Adipocyte (in vitro differentiated cells): Measurements from ENCODE around the gene CHD5.

Experiments
- DNase-seq: peaks from one replicate; pipeline ENCODE4 v3.0.0-alpha.2; 2015; ENCODE audit warnings: low read depth
- H3K27me3 ChIP-seq: replicated peaks from 2 replicates; pipeline ENCODE4 v1.7.0; 2013; ENCODE audit warnings: mild to moderate bottlenecking, low read length, moderate library complexity; ENCODE audit not compliant: control insufficient read depth, insufficient read depth
- H3K36me3 ChIP-seq: 2 replicates; pipeline ENCODE4 v1.7.0; 2013; ENCODE audit warnings: low read length, mild to moderate bottlenecking, moderate library complexity; ENCODE audit not compliant: control insufficient read depth, insufficient read depth, severe bottlenecking
- H3K4me1 ChIP-seq: 2 replicates; pipeline ENCODE4 v1.7.0; 2013; ENCODE audit warnings: mild to moderate bottlenecking, low read length, moderate library complexity; ENCODE audit not compliant: control insufficient read depth, insufficient read depth
- H3K4me3 ChIP-seq: 2 replicates; pipeline ENCODE4 v1.7.0; 2013; ENCODE audit warnings: mild to moderate bottlenecking, low read length, moderate library complexity
- H3K9ac ChIP-seq: 2 replicates; pipeline ENCODE4 v1.7.0; 2013; ENCODE audit warnings: mild to moderate bottlenecking, low read length, moderate library complexity
- H3K9me3 ChIP-seq: 2 replicates; pipeline ENCODE4 v1.7.0; 2013; ENCODE audit warnings: mild to moderate bottlenecking, low read length, moderate library complexity; ENCODE audit not compliant: control insufficient read depth

The CHD5 gene

DNA sequence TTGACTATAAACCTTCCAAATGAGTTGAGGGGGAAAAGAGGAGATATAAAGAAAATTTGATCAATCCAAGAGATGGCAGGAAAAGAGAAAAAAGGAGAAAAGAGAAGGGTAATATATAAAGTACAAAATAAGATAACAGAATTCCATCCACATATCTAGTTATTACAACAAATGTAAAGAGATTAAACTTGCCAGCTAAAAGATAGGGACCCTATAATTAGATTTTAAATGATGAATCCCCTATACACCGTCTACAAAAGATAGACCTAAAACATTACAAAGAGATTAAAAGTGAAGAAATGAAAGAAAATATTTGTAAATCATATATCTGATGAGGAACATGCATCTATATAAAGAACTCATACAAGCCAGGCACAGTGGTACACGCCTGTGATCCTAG lies 63.1 kb downstream of the CHD5 start:
- H3K4me3 ChIP-seq: no peak overlapping the region
- H3K9me3 ChIP-seq: peaks cover 17% of the 10 kb centered on the region
- no peaks in the 10 kb centered on the region for H3K36me3 ChIP-seq
- H3K4me1 ChIP-seq: peaks cover 6% of the 10 kb centered on the region
- peaks cover 17% of the 10 kb centered on the region for H3K27me3 ChIP-seq
- no peak overlapping the region for H3K9ac ChIP-seq
- DNase-seq: no peak

DNA sequence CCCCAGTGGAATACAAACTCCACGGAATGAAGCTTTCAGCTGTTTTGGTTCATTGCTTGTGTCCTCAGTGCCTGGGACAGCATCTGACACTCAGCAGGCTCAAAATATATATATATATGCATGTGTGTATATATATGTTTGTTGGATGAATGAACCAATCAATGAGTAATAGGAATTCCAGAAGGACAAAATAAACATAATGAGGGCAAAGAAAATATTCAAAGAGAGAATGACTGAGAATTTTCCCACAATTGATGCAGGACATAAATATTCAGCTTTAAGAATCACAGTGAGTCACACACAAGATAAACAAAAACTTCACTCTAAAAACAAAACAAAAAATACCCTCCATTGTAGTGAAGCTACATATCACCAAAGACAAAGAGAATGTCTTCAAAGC lies 64.0 kb downstream of the CHD5 start:
- peaks cover 6% of the 10 kb centered on the region for H3K4me1 ChIP-seq
- H3K9ac ChIP-seq: no peak overlapping the region
- peaks cover 17% of the 10 kb centered on the region for H3K9me3 ChIP-seq
- H3K27me3 ChIP-seq: peaks cover 24% of the 10 kb centered on the region
- H3K36me3 ChIP-seq: no peaks in the 10 kb centered on the region
- H3K4me3 ChIP-seq: no peak overlapping the region
- DNase-seq: peak; percentile 46

DNA sequence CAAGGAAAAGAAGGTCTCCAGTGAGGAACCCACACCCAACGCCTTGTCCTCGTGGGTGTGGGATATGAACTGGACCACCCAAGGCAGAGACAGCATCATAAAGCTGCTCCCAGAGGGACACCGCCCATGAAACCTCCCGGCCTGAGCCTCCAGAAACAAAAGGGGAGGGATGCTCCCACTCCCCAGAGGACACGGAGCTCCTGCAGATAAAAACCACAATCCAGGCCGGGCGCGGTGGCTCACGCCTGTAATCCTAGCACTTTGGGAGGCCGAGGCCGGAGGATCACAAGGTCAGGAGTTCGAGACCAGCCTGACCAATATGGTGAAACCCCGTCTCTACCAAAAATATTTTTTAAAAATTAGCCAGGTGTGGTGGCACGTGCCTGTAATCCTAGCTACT lies 66.4 kb downstream of the CHD5 start:
- DNase-seq: no peak
- peaks cover 40% of the 10 kb centered on the region for H3K27me3 ChIP-seq
- H3K9me3 ChIP-seq: peaks cover 17% of the 10 kb centered on the region
- no peaks in the 10 kb centered on the region for H3K36me3 ChIP-seq
- no peak overlapping the region for H3K9ac ChIP-seq
- peaks cover 4% of the 10 kb centered on the region for H3K4me1 ChIP-seq
- H3K4me3 ChIP-seq: no peak overlapping the region

DNA sequence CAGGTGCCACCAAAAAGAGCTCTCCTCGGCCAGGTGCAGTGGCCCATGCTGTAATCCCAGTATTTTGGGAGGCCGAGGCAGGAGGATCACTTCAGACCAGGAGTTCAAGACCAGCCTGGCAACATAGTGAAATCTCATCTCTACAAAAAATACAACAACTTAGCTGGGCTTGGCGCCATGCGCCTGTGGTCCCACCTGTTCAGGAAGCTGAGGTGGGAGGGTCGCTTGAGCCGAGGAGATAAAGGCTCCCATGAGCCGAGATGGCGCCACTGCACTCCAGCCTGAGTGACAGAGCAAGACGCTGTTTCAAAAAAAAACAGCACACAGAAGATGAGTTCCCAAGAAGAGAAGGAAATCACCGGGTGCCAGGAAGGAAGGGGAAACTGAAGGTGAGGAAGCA lies 67.0 kb downstream of the CHD5 start:
- DNase-seq: no peak
- H3K9me3 ChIP-seq: peaks cover 17% of the 10 kb centered on the region
- H3K4me1 ChIP-seq: peaks cover under 1% of the 10 kb centered on the region
- no peak overlapping the region for H3K4me3 ChIP-seq
- H3K27me3 ChIP-seq: peaks cover 46% of the 10 kb centered on the region
- H3K9ac ChIP-seq: no peak overlapping the region
- H3K36me3 ChIP-seq: no peaks in the 10 kb centered on the region

DNA sequence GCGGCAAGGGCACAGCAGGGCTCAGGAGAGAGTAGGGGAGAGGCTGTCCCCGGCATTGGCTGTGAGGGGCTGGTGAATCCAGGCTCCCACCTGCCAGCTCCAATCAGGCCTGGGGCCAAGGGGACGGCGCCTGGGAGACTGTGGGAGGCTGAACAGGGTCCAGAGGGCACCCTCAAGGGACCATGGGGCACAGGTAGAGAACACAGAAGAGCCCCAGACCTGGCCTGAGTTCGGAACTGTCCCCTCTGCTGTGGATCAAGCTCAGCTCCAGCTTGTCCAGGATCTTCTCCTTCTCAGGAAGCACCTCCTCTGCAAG lies 67.5 kb downstream of the CHD5 start:
- no peak for DNase-seq
- H3K4me3 ChIP-seq: no peak overlapping the region
- peaks cover 16% of the 10 kb centered on the region for H3K9me3 ChIP-seq
- no peaks in the 10 kb centered on the region for H3K4me1 ChIP-seq
- H3K36me3 ChIP-seq: no peaks in the 10 kb centered on the region
- peaks cover 51% of the 10 kb centered on the region for H3K27me3 ChIP-seq
- H3K9ac ChIP-seq: no peak overlapping the region

DNA sequence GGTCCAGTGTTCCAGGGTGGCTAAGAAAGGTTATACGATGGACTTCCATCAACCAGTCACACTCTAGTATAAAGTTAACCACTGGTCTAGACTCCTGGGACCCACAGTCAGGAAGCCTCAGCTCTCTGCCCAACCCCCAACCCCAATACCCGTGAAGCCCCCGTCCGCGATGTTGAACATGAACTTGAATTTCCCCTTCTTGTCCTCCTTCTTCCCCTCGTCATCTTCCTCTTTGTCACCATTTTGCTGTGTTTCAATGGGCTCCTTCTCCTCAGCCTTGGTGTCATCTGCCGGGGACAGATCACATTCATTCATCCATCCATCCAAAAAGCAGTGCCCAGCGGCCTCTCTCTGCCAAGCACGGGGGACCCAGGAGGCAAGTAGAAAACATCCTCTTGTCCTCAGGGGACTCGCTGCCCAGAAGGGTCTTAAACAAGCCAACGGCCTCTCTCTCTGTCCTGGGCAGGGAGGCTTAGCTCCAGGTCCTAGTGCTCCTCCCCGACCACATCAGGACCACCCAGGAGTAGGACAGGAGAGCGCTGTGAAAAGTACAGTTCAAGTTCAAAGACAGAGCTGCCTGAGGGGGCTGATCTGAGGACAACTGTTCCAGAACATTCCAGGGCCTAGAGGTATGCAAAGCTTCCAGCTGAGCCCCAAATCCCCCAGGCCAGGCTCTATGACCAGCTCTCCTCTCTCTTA lies 68.0 kb downstream of the CHD5 start:
- Histone ChIP-seq H3K27me3 (peaks cover 52% of the 10 kb centered on the region), H3K4me3 (no peak overlapping the region), H3K4me1 (no peaks in the 10 kb centered on the region), H3K36me3 (no peaks in the 10 kb centered on the region), H3K9me3 (peaks cover 10% of the 10 kb centered on the region), H3K9ac (no peak overlapping the region)
- no peak for DNase-seq

DNA sequence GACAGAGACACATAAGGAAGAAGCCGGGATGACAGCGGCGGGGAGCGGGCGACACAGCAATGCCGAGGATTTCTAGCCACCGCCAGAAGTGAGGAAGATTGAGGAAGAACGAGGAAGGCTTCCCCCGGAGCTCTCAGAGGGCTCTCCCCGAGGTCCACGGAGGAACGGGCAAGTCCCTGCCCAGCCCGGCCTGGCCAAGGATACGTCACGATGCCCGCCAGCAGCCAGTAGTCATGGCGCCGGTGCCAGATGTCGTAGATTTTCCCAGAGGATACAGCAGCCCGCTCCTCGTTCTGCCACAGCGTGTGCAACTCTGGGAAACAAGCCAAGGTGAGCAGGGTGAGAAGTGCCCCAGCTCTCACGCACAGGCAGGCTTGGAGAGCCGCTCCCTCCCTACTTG lies 68.5 kb downstream of the CHD5 start:
- Histone ChIP-seq H3K27me3 (peaks cover 52% of the 10 kb centered on the region), H3K36me3 (no peaks in the 10 kb centered on the region), H3K4me3 (no peak overlapping the region), H3K9ac (no peak overlapping the region), H3K4me1 (no peaks in the 10 kb centered on the region), H3K9me3 (peaks cover 5% of the 10 kb centered on the region)
- no peak for DNase-seq

DNA sequence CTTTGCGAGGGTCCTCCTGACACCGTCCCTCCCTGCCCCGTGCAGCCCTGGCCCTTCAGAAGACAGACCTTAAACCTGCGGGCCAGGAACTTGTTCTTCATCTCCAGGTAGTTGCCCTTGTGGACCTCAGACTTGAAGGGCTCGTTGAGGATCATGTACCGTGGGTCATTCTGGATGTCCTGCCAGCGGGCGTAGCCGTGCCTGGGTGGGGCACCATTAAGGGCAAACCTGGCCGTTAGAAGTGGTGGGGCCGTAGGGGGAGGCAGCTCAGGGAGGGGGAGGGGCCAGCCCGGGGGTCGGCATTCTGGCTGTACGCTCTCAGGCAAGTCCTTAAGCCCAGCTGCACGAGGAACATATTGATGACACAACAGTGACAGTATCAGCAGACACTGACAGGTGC lies 69.8 kb downstream of the CHD5 start:
- Histone ChIP-seq H3K9me3 (peaks cover 2% of the 10 kb centered on the region), H3K4me3 (no peak overlapping the region), H3K27me3 (peaks cover 59% of the 10 kb centered on the region), H3K9ac (no peak overlapping the region), H3K4me1 (no peaks in the 10 kb centered on the region), H3K36me3 (no peaks in the 10 kb centered on the region)
- no peak for DNase-seq

DNA sequence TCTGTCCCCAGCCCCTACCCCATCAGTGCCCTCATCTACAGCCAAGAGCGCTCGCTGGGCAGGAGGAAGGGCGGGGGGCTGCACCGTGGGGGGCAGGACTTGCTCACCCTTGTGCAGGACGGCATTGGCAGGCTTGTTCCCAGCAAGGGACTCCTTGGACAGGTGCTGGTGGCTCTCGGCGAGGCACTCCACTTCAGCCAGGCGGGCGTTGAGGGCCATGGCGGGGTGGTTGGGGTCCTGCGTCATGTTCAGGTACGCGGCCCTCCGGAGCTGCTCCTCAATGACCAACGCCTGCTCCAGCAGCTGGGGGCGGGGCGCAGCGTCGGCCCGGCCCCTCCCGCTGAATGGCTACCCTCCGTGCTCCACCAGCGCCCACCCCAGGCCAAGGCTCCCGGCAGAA lies 70.4 kb downstream of the CHD5 start:
- no peaks in the 10 kb centered on the region for H3K9me3 ChIP-seq
- DNase-seq: no peak
- no peaks in the 10 kb centered on the region for H3K36me3 ChIP-seq
- no peak overlapping the region for H3K9ac ChIP-seq
- H3K4me3 ChIP-seq: no peak overlapping the region
- peaks cover 60% of the 10 kb centered on the region for H3K27me3 ChIP-seq
- H3K4me1 ChIP-seq: no peaks in the 10 kb centered on the region

DNA sequence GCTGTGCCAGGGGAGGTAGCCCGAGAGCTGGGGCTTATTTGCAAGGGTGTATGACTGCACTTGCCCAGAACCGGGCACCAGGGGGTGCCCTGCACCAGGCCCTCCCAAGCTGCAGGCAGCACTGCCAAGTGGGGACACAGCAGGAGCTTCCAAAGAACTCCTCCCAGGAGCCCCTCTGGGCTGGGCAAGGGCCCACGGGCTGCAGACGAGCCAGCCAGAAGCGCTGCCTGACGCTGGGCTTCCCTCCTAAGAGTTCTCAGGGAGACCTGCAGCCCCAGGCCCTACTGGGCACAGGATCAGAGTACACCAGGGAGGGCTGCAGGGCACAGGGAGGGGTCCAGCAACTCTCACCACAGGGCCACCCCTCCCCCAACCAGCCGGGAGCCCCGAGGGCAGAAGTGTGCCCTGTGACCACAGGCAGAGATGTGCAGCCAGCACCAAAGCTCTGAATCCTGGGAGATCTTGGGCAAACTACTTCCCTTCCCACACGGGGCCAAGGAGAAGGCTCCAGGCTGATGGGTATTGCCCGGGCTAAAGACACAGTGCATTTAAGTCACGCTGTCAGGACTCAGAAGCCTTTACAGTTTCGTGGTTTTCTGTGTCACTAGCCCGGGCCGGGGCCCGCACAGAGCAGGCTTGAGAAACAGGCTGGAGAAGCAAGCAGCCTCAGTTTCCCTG lies 71.0 kb downstream of the CHD5 start:
- DNase-seq: peak; percentile 47
- Histone ChIP-seq H3K27me3 (peaks cover 60% of the 10 kb centered on the region), H3K4me3 (no peak overlapping the region), H3K9me3 (no peaks in the 10 kb centered on the region), H3K36me3 (no peaks in the 10 kb centered on the region), H3K9ac (no peak overlapping the region), H3K4me1 (no peaks in the 10 kb centered on the region)

DNA sequence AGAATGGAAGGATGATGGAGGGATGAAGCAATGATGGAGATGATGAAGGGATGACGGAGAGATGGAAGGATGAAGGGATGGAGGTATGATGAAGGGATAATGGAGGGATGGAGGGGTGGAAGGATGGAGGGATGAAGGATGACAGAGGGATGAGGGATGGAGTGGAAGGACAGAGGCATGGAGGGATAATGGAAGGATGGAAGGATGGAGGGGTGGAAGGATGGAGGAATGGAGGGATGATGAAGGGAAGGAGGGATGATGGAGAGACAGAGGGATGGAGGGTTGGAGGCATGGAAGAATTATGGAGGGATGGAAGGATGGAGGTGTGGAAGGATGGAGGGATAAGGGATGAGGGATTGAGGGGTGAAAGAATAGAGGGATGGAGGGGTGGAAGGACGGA lies 71.6 kb downstream of the CHD5 start:
- H3K36me3 ChIP-seq: no peaks in the 10 kb centered on the region
- H3K9me3 ChIP-seq: no peaks in the 10 kb centered on the region
- no peak overlapping the region for H3K4me3 ChIP-seq
- no peaks in the 10 kb centered on the region for H3K4me1 ChIP-seq
- no peak for DNase-seq
- H3K27me3 ChIP-seq: peaks cover 58% of the 10 kb centered on the region
- H3K9ac ChIP-seq: no peak overlapping the region
